Mucosa of descending colon (tissue), 3 donors: Measurements from ENCODE around the gene GPN2. TPM values are rescaled to one million over a fixed set of nuclear protein-coding genes. Genes with fewer than 3 reads are reported as not detected.
A peak's percentile ranks its signal among the peaks of the same experiment; 100 is the strongest.
"Not testable (repeated sequence)": the region's sequence is repeated elsewhere in the genome, so short reads cannot be mapped to it uniquely, and the experiment has no call there.

Source experiments
- ATAC-seq: fragments of 200-7000 bp; cut with Tn5 transposase; one replicate; pipeline ENCODE4 v1.9.1; 2020; ENCODE audit warnings: mild to moderate bottlenecking, moderate library complexity
- DNase-seq, 3 donors: peaks; one replicate each; pipeline ENCODE4 v3.0.0-alpha.2; 2020
- H3K36me3 ChIP-seq: fragments of 200-600 bp; one replicate; pipeline ENCODE4 v1.8.0; 2021; ENCODE audit warnings: low read depth, mild to moderate bottlenecking
- H3K4me1 ChIP-seq: fragments of 200-600 bp; one replicate; pipeline ENCODE4 v1.8.0; 2021; ENCODE audit warnings: low read depth, mild to moderate bottlenecking
- H3K4me3 ChIP-seq: fragments of 200-600 bp; one replicate; pipeline ENCODE4 v1.8.0; 2021; ENCODE audit warnings: mild to moderate bottlenecking
- H3K9me3 ChIP-seq: fragments of 200-600 bp; one replicate; pipeline ENCODE4 v1.8.0; 2021; ENCODE audit warnings: mild to moderate bottlenecking
- CTCF ChIP-seq: fragments of 200-600 bp; IDR thresholded peaks from one replicate; pipeline ENCODE4 v1.8.0; 2022; ENCODE audit warnings: antibody characterized with exemption, mild to moderate bottlenecking
- intact Hi-C, 2 donors: fragments of 100-400 bp; cut with DNase I in 1 of 2; cut with micrococcal nuclease in 1 of 2; formaldehyde crosslinking; loops; one replicate each; pipeline versions ENCODE4 v1.11.0 to v1.11.1; 2022; cut with DNase I, micrococcal nuclease
- total RNA-seq, 3 donors: library from RNA; stranded (reverse); fragmentation: NEBNext Ultra II Directional in 2 of 3; extraction: Animal tissue kit (Norgen Biotek cat#: 25700) in 2 of 3; gene quantifications; one replicate each; pipeline versions ENCODE4 v1.2.1 to v1.2.4, GENCODE V29; 2021 to 2023
- donor health status: DM: no; HTN: no; CAD: no; lungs with moderate emphysema.
- donor health status: DM: no; HTN: no; CAD: no.
- donor health status: DM: no; HTN: yes; CAD: no.

Gene GPN2
- total RNA-seq, 3 donors from 2014 or later: 25.4 to 37.2 (median 27.0) TPM

DNA sequence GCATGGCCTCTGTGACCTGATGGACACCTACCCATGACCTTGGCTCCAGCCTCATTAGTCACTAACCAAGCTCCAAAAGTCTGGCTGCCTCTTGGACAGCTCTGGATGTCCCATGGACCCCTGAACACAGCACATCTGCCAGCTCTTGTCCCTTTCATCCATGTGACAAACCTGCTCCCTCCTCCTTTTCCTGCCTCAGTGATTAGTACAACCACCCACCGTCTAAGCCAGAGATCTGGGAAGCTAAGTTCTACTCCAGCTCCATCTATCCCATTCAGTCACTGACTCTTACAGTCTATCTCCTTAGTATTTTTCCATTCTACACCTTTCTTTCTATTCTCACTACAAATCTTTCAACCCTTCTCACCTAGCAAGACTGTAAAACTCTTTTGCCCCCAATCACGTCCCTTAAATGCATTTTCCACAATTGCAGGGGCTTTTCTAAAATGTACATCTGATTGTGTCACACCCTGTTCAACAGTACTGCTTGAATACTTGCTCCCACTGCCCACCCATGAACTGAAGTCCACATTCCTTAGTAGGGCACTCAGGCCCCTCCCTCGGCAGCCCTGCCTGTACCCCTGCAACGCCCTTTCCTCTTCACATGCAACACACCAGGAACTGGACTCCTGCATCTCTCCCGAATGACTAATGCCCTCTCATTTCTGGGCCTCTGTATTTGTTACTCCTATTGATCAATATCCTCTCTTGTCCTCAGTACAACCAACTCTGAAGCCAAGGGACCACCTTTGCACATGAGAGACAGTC, 7.2 kb downstream of the GPN2 start:
- peak in 1 of 3 donors; percentile 24 for DNase-seq
- no peaks in the 10 kb centered on the region for H3K9me3 ChIP-seq
- peaks cover 13% of the 10 kb centered on the region for H3K4me1 ChIP-seq
- intact Hi-C loops: loop anchor here in 1 of 2 donors (5.0 kb wide), 1 partner anchor 36 kb away; no protein-coding TSS in a partner anchor
- TF ChIP-seq CTCF: no peak
- H3K4me3 ChIP-seq: no peak overlapping the region
- no peak for ATAC-seq
- H3K36me3 ChIP-seq: peaks cover 23% of the 10 kb centered on the region

- H3K4me1 ChIP-seq: peaks cover 20% of the 10 kb centered on the region
- not testable (repeated sequence) for H3K4me3 ChIP-seq, H3K9me3 ChIP-seq
- peak; percentile 70 for ATAC-seq
- intact Hi-C loops: loop anchor here in 1 of 2 donors (5.0 kb wide), 1 partner anchor 34 kb away; no protein-coding TSS in a partner anchor
- peaks cover 23% of the 10 kb centered on the region for H3K36me3 ChIP-seq
- DNase-seq: peak in 2 of 3 donors; percentile 25 to 50
Measured at GRCh38 chr1:26881611-26882010, 8.5 kb downstream of the GPN2 start.

DNA sequence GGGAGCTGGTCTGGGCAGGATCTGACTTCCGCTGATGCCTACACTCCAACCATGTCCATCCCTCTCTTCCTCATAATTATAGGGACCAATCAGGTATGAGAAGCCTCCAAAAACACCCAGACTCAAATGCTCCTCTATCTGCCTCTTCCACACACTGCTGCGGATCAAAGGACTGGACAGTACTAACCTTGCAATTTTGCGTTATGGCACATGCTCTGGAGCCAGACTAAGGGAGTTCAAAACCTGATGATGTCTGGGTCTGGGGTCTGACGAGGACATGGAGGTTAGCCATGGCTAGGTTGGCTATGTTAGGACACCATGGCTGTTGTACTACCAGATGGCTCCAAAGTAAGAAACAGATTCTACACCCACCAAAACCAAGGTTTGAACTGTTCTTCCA, 10.3 kb downstream of the GPN2 start:
- DNase-seq (no peak), ATAC-seq (no peak)
- Histone ChIP-seq H3K9me3 (no peaks in the 10 kb centered on the region), H3K4me1 (peaks cover 20% of the 10 kb centered on the region), H3K36me3 (peaks cover 16% of the 10 kb centered on the region), H3K4me3 (no peak overlapping the region)
- TF ChIP-seq CTCF: no peak
- intact Hi-C loops: loop anchor here (5.0 kb wide), 2 partner anchors 32 to 277 kb away; no protein-coding TSS in a partner anchor

DNA sequence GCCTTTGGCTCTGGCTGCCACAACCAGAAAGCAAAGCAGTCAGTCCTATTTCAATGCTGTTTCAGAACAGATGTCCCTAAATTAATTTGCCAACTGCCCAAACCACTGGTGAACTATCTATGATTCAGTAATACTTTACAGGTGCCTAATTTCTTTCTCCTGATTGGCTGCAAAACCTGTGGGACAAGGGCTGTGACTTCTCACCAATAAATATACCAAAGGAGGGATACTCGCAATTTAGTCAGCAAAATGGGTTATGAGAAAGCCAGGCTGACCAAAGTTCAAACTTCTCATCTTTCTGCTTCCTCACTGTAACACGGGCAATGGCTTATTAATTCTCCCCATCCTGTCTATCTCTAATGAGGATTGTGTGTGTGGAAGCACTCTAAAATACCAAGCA, 12.8 kb downstream of the GPN2 start:
- intact Hi-C loops: loop anchor here in 1 of 2 donors (5.0 kb wide), 1 partner anchor 275 kb away; no protein-coding TSS in a partner anchor
- DNase-seq: no peak
- Histone ChIP-seq H3K9me3 (no peaks in the 10 kb centered on the region), H3K4me3 (no peak overlapping the region), H3K4me1 (peaks cover 20% of the 10 kb centered on the region), H3K36me3 (no peaks in the 10 kb centered on the region)
- no peak for ATAC-seq
- no peak for TF ChIP-seq CTCF

DNA sequence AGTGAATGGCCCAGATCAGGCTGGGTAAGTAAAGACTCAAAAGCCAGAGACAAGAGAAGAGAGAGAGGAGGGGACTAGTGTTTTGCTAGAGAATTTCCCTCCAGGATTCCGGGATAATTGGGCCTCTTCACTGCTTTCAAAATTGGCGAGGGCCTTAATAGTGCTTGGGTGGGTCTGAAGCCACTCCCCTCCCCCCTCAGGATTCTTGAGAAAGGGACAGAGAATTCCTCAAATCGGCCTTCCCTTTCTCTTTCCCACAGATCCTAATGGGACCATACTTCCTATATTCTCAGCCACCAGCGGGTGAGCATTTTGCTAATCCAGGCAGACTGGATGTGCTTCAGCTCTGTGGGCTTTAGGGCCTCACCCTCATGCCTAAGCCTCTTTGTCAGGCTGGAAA, 15.2 kb downstream of the GPN2 start:
- intact Hi-C loops: loop anchor here in 1 of 2 donors (5.0 kb wide), 1 partner anchor 273 kb away; no protein-coding TSS in a partner anchor
- Histone ChIP-seq H3K36me3 (no peaks in the 10 kb centered on the region), H3K4me1 (peaks cover 20% of the 10 kb centered on the region), H3K4me3 (no peak overlapping the region), H3K9me3 (no peaks in the 10 kb centered on the region)
- ATAC-seq: no peak
- no peak for DNase-seq
- no peak for TF ChIP-seq CTCF

DNA sequence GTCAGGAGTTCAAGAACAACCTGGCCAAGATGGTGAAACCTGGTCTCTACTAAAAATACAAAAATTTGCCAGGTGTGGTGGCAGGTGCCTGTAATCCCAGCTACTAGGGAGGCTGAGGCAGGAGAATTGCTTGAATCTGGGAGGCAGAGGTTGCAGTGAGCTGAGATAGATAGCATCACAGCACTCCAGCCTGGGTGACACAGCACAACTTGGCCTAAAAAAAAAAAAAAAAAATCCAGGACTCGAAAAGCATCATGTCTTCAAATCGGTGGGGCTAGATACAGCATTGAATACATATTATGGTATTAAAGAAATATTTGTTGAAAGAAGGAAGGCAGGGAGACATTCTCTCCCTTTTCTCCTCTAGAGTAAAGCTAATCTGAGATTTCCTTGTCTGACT, 17.0 kb downstream of the GPN2 start:
- ATAC-seq, H3K4me3 ChIP-seq, intact Hi-C loops: not testable (repeated sequence)

More for the DNA sequence above, 17.0 kb downstream of the GPN2 start:
- DNase-seq, H3K36me3 ChIP-seq, H3K4me1 ChIP-seq, H3K9me3 ChIP-seq: not testable (repeated sequence)
